Subcutaneous adipose tissue (tissue), 4 donors: ENCODE results near the gene GDF10. TPM values are rescaled to one million over a fixed set of nuclear protein-coding genes. Genes with fewer than 3 reads are reported as not detected.

Source experiments
- total RNA-seq, 4 donors: library from RNA; depleted of rRNA; stranded (reverse); fragments of >200 nt; gene quantifications; one replicate each; pipeline ENCODE4 v1.1.0, GENCODE V29; 2016
- TF ChIP-seq, protein P1 (sequence below): fragments of 450-650 bp; IDR thresholded peaks from one replicate; pipeline ENCODE4 v1.5.1; 2016; ENCODE audit warnings: low read depth, mild to moderate bottlenecking, control low read depth, antibody characterized with exemption, moderate library complexity

The GDF10 gene
- total RNA-seq, 4 donors from 2014 or later, result 2.9 to 9.7 (median 5.1) TPM

DNA sequence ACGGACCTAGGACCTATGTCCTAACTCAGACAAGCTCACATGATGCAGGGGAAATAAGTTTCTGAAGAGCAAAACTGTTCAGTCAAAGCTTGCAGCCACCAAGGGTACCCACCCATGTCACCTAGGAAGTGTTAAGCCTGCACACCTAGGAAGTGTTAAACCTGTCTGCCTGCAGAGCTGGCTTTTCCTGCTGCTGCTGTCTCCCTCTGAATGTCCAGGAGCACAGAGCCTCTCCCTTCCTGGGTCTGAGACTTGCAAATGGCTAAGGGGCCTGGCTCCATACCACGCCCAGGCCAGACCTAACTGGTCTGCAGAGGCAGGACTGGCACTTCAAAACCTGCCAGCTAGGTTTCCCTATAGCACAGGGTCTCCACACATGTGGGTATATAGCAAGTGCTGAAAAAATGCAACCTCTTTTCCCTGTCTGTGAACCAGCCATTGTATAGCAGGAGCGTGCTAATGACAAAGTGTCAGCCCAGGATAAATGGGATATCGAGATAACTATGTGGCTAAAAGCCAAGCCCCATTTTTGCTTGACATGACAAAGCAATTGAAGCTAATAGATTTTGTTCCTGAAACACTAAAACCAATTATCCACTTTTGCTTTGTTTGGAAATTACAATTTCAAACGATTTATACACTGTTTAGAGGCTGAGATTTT is 23.8 kb downstream of the GDF10 start:
- TF ChIP-seq, protein P1, sequence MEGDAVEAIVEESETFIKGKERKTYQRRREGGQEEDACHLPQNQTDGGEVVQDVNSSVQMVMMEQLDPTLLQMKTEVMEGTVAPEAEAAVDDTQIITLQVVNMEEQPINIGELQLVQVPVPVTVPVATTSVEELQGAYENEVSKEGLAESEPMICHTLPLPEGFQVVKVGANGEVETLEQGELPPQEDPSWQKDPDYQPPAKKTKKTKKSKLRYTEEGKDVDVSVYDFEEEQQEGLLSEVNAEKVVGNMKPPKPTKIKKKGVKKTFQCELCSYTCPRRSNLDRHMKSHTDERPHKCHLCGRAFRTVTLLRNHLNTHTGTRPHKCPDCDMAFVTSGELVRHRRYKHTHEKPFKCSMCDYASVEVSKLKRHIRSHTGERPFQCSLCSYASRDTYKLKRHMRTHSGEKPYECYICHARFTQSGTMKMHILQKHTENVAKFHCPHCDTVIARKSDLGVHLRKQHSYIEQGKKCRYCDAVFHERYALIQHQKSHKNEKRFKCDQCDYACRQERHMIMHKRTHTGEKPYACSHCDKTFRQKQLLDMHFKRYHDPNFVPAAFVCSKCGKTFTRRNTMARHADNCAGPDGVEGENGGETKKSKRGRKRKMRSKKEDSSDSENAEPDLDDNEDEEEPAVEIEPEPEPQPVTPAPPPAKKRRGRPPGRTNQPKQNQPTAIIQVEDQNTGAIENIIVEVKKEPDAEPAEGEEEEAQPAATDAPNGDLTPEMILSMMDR, result no peak

DNA sequence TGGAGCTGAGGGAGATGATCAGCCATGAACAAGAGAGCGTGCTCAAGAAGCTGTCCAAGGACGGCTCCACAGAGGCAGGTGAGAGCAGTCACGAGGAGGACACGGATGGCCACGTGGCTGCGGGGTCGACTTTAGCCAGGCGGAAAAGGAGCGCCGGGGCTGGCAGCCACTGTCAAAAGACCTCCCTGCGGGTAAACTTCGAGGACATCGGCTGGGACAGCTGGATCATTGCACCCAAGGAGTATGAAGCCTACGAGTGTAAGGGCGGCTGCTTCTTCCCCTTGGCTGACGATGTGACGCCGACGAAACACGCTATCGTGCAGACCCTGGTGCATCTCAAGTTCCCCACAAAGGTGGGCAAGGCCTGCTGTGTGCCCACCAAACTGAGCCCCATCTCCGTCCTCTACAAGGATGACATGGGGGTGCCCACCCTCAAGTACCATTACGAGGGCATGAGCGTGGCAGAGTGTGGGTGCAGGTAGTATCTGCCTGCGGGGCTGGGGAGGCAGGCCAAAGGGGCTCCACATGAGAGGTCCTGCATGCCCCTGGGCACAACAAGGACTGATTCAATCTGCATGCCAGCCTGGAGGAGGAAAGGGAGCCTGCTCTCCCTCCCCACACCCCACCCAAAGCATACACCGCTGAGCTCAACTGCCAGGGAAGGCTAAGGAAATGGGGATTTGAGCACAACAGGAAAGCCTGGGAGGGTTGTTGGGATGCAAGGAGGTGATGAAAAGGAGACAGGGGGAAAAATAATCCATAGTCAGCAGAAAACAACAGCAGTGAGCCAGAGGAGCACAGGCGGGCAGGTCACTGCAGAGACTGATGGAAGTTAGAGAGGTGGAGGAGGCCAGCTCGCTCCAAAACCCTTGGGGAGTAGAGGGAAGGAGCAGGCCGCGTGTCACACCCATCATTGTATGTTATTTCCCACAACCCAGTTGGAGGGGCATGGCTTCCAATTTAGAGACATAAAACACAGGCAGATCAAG is 25.6 kb downstream of the GDF10 start:
- TF ChIP-seq, protein P1, result no peak

DNA sequence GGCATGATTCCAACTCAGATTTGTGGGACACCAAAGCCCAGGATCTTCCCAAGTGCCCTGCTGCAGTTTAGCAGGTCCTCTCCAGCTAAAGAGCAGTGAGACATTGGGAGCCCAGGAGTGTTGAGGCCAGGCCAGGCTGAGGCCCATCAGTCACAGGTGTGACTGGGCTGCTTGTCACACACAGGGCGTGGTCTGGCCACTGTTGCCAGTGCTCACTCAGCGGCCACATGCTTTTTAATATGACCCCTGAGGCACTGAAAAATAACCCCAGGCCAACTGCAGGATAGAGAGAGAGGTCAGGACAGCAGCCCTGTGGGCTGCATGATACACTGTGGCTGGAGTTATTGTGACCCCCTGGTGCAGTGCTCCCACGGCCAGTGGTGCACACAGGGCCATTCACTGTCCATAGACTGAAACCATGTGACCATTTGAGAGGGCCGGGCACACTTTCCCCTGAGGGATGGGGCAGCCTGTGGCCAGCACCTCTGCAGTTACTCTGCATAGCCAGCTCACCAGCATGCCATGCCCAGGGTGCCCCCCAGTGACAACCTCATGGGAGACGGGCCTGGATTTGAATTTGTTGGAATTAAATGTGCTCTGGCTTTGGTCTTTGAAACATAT is 26.4 kb downstream of the GDF10 start:
- TF ChIP-seq, protein P1, result no peak

DNA sequence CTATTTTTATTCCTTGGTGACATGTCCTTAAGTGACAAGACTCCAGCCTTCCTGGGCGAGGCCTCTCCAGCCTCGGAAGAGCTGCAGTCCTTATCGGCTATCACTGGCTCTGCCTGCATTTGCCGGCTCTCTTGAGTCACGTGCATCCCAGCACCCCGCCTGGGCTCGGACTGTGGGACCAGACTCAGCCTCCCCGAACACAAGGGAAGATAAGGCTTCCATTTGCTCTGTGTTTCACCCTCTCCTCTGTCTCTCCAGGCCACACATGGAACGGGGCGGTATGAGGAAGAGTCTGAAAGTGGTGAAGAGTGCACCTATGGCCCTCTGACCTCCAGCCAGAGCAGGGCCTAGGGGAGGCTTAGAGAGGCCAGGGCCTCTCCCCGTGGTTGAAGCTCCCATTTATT is 26.9 kb downstream of the GDF10 start:
- TF ChIP-seq, protein P1, result no peak

DNA sequence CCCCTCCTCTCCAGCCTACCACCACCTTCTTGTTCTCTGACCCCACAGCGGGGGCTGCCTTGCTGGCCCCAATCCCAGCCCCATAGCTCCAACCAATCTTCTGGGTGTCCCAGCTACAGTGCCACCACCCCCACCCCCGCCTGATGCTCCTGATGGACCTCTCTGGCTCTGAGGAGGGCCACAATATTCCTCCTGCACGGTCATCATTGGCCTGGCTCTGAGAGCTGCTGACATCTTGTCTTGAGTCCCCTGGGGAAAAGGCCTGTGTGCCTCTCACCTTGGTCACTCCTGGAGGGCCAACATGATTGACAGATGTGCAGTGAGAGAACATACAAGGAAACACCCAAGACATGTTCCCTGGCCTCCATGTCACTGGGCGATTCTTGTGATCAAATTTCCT is 29.9 kb downstream of the GDF10 start:
- TF ChIP-seq, protein P1, result no peak

DNA sequence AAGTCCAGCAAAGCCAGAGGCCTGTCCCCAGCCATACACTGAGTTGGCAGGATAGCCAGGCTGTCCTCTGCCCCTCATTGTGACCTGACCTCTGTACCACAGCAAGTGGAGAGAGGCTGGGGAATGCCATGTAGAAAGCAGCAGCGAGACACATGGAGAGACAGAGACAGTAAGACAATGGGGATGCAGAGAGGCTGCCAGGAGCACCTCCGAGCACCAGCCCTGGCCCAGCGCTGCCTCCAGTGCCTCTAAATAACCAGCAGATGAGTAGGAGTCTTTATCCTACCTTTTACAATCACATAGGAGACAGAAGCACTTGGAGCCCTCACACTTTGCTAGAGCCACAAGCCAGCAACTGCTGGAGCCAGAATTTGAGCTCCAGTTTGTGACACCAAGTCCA is 30.4 kb downstream of the GDF10 start:
- TF ChIP-seq, protein P1, result no peak

DNA sequence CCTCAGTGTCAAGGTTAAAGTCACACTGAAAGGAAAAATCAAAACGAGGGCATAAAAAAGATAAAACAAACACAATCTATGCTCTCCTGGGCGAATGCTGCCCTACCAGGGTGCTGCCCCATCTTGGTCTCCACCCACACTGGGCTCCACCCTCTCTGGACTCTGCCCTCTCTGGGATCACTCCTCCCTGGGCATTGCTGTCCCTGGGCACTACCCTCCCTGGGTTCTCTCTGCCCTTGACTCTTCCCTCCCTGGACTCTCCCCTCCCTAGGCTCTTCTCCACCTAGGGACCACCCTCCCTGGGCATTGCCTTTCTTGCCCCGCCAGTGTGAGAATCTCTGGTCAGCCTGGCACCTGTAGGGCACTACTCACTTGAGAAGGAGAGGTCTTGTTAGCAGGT is 30.8 kb downstream of the GDF10 start:
- TF ChIP-seq, protein P1, result no peak
